Middle frontal gyrus (tissue), 1 donor: Measurements from ENCODE around the gene NLGN1.

Experiments used
- DNase-seq: peaks from one replicate; pipeline ENCODE4 v3.0.0-alpha.2; 2015; ENCODE audit warnings: low spot score; ENCODE audit errors: extremely low spot score

NLGN1 gene

DNA sequence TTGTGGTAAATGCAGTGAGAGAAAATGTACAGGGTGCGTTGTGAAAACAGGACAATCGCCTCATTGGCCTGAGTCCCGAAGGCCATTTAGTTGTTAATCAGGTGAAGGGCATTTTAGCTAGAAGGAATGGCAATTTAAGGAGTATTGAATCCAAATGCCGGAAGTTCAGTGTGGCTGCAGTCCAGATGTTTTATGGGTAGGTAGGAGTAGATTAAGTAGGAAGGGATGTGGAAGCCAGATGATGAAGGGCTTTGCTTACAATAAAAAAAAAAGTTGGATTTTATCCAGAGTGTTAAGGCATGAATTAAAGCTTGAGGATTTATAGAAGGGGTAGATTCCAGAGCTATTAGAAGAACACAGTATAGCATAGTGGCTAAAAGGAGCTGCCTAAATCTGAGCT lies 572.7 kb downstream of the NLGN1 start:
- DNase-seq: no peak

DNA sequence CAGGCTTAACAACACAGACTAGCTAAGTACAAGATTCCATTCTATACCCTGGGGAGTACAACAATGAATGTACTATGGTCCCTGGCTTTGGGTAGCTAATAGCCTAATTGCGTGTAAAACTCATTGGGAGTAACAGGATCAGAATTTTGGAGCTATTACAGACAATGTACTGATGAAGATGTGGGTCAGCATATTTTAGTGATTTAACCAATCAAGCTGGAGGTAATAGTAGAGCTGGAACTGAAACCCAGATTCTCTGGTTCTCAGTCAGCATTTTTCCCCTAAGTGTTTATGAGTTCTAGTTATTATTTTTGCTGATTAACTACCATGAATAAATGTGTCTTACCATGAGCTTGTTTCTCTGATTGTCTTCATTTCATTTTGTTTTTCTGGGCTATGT lies 578.7 kb downstream of the NLGN1 start:
- DNase-seq: no peak

- DNase-seq: no peak
Observed at GRCh38 chr3:173977747-173978146, 580.2 kb downstream of the NLGN1 start.

DNA sequence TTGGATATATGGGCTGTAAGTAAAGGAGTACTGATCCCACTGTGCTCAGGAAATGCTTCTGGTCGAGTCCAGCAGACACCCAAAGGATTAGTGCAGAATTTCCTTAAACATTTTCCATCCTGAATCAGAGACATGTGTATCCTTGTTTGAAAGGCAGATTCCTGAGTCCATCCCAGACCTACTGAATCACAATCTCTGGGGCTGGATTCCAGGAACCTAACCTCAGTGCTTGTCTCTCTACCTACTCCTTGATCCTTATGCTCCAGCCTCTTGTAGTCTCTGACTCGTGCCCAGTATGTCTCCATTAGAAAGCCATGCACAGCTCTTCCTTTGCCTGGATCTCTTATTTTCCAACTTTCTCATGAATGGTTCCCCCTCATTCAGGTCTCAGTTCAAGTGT lies 585.8 kb downstream of the NLGN1 start:
- DNase-seq: no peak

DNA sequence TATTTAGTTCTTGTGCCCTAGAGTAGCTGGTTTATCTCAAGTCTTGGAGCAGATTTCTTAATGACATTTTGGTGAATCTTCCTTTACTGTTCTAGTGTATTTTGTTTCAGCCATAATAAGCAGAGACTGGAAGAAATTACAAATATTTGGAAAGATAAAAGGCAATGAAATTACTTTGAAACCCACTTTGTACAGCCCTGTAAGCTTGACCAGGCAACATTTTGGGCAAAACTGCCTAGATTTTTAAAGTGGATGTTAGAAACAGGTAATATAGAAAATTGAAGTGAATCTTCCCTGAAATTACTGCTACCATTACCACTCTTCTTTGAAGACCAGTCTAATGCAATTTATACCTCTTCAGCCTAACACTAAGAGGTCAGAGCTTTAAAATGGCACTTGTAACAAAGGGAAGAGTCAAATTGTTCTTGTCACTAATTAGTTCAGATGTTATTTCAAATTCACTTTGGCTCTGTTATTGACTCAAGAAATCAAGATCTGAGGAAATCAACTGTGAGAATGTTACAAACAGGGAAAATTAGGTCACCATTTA lies 589.4 kb downstream of the NLGN1 start:
- no peak for DNase-seq

DNA sequence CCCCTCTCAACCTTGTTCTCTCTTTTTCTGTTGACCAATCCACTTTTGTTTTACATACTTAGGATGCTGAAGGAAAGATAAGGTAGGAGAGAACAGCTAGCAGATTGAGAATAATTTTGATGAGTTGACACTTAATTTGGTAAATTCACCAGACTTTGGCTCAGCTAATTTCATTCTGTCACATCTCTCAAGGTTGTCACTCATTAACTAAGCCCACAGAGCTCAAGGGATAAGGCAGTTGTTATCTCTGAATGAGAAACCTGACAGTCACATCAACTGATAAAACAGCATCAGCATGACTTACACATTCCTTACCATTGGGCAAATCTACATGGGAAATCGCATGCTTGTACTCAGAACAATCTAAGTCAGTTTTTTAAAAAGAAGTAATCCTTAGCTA lies 591.4 kb downstream of the NLGN1 start:
- no peak for DNase-seq

DNA sequence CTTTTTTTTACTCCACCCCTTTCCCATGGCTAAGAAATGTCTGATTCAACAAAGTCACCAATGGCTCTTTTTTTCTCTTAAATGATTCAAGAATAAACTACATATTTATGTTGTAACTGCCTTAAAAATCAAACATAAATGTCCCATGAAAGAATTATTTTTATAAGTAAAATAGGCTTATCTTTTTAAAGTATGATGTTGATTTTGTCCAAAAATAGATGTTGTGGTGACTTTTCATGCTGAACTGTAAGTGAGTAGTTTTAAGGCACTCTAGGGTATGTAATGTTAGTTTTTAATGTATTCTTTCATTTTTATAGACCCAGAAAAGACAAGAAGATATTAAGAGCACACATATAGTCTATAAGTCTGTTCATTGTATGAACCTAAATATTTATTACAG lies 594.9 kb downstream of the NLGN1 start:
- DNase-seq: no peak

DNA sequence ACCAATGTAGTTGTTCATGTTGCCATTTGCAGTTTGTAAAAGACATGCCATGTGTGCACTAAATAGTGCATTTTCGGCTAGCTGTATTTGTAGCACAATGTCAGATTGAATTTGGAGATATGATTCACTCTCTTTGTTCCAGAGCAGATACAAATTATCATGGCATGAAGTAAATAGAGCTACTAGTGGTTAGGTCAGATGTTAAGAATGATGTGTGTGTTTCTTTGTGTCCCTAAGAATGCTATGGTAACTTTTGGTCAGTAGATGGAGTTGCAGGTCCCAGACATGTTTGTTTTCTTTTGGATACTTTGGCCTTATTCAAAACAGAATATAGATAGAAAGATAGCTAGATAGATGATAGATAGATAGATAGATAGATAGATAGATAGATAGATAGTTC lies 595.8 kb downstream of the NLGN1 start:
- no peak for DNase-seq

GRCh38 chr3:174000675-174001074 lies 603.1 kb downstream of the NLGN1 start:
- no peak for DNase-seq

GRCh38 chr3:174002543-174002942 lies 605.0 kb downstream of the NLGN1 start:
- no peak for DNase-seq

DNA sequence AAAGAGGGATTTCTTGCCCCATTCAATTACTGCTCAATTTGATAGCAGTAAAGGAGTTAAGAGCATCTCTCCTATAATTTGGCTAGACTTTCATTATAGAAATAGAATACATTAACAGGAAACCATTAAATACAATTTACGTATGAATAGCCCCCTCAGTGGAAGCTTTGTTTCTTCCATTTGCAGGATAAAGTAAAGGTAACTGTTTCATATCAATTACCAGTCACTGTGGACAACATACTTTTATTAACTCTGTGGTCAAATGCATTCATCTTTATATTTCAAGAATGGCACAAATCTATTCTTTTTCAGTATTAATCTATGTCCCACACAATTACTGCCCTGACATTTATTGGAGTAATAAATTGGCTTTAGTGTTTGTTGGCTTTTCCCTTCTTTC lies 613.4 kb downstream of the NLGN1 start:
- DNase-seq: no peak

DNA sequence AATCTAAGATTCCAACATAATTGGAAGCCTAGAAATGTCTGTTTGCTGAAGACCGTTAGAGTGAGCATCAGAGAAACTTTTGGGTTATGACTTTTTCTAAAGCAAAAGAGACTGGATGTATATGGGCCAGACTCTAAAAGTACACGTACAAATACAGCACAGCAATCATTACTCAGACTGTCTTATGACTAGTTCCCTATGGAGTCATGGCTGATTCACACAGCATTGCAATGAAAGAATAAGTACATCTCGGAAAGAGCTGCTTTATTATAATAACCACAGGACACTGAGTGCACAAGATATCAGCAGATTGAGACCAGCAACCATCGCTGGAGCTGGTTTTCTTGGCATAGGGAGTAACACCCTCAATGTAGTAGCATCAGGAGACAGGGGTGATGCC lies 618.6 kb downstream of the NLGN1 start:
- no peak for DNase-seq

DNA sequence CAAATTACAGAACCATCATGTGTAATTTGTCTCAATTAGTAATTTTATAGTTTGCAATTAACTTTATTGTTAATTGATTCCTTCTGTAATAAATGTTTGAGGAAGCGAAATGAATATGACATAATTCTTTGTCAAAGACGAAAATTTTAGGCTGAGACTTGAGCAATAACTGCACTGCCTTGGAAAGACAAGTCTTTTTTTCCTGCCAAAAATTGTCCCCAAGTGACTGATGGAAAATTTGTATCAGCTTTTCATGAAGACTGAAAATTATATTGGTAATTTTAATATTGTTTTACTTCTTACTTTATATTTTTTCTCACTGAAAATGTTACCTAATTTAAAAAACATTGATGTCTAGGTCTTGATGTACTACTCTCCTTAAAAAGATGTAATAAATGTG lies 622.6 kb downstream of the NLGN1 start:
- no peak for DNase-seq

DNA sequence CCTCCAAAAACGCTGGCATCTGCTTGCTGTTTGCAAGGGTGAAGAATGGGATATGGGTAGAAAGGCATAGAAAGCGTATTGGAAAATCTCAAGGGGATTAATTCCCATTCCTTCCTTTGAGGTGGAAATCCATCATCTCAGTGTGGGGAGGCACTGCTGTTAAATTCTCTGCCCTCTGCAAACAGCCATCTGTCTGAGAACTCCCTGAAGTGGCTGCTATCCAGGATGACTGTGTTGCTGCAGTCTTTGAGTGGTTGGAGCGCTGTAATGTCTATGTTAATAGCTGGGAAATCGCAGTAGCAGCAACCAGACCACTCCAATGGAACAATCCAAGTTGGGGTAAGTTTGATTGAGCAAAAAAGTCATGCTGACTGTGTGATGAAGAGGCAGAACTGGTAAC lies 625.9 kb downstream of the NLGN1 start:
- DNase-seq: peak; percentile 51

- no peak for DNase-seq
Observed at GRCh38 chr3:174028673-174029072, 631.1 kb downstream of the NLGN1 start.

DNA sequence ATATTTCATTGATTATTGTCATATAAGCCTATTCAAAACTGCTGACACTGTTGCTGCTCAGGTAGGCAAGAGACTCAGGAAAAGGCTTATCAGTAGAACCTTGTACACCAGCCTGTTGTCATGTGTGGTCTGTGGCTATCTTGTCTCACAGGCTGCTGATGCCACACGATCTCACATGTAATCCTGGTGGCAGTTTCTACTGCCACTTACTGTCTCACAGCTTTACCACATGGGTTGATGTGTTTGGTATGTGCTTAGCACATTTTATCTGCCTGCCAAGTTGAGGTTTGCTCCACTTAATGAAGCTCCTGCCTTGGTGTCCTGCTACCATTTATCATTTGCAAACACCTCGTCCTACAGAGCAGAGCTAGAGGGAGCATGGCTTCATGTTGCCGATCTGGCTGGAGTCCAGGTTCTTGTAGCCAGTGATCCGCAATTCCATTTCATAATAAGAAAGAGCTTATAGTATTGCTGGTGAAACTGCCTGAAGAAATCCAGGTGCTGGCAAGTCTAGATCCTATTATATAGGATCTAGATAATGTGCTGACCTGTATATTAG lies 637.9 kb downstream of the NLGN1 start:
- no peak for DNase-seq

DNA sequence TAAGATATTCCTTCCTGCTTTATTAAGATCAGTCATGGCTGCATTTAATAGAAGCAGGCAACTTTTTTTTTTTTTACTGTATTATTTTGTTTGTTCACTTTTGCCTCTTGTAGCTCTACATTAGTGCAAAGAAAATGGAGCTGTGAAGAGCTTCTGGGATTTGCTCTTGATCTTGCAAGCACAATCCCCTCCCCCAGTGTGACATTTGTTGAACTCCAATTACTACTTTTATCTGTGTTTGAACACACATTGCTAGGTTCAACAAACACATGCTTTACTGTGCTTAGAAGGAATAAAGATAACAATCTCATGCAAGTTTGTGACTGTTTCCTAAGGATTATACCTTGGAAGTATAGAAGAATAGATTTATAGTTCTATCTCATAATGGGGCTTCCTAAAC lies 648.8 kb downstream of the NLGN1 start:
- no peak for DNase-seq

DNA sequence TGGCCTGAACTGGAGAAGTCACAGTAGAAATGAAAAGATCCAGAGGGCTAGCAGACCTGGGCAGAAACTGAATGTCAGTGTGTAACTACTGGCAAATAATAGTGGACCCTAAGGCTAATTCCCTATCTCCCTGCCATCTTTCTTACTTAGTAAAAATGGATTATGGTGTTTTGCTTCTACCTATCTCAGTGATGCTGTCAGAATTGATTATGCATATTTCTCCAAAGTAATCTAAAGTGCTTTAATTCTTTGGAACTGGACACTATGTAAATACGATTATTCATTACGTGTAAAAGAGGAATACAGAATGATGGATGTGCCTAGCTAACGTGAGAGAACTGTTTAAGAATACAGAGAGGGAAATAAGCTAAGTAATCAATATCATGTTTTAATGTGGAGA lies 651.9 kb downstream of the NLGN1 start:
- DNase-seq: no peak

DNA sequence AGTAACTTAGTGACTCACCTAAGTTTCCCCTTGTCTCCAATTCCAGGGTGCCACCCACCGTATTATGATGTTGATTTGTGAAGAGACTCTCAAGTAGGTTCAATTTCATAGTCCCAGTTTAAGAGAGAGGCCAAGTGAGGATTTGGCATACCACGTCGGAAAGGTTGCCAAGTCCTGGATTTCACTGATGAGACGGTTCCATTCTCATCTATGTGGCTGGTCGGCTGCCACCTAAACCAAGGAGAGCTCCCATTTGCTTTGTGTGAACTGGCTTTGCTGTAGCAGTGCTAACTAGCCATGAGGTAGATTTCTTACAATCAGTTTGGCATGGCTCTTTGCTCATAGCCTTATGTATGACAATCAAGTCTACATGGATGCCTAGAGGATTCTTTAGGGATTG lies 653.6 kb downstream of the NLGN1 start:
- DNase-seq: no peak

- DNase-seq: no peak
Observed at GRCh38 chr3:174058804-174059203, 661.3 kb downstream of the NLGN1 start.

DNA sequence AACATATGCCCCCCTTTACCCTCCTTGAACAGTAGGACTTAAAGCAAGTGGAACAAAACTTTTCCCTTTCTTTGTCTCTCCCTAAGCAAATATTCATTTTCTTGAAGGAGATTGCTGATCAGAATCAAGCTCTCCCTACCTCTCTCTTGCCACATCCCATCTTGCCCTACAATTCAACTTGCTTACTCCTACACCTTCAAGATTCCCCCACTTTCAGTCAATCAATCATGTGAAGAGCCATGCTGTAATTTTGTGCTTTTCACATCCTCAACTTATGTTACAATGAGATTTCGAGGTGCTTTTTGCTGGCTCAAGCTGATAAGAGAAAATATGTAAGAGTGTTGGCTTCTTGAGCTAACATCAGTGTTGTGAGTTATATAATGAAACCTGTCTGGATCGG lies 662.9 kb downstream of the NLGN1 start:
- no peak for DNase-seq

- DNase-seq: no peak
Observed at GRCh38 chr3:174061162-174061561, 663.6 kb downstream of the NLGN1 start.

- DNase-seq: no peak
Observed at GRCh38 chr3:174061731-174062130, 664.2 kb downstream of the NLGN1 start.

- no peak for DNase-seq
Observed at GRCh38 chr3:174062923-174063322, 665.4 kb downstream of the NLGN1 start.
